GM20431 (cell line): ENCODE data around the gene ATG10.
"Not testable (repeated sequence)": the region's sequence is repeated elsewhere in the genome, so short reads cannot be mapped to it uniquely, and the experiment has no call there.

ENCODE experiments used
- in situ Hi-C: fragments of 300-500 bp; cut with MseI, MboI; formaldehyde crosslinking; loops from one replicate; pipeline ENCODE4 v1.15.0; 2020; ENCODE audit warnings: low sequenced_read_pairs; ENCODE audit not compliant: unreplicated experiment

Gene ATG10

GRCh38 chr5:82107267-82107666 lies 135.4 kb downstream of the ATG10 start:
- in situ Hi-C loops: no loop called here

GRCh38 chr5:82109013-82109412 lies 137.2 kb downstream of the ATG10 start:
- in situ Hi-C loops: no loop called here

- in situ Hi-C loops: not testable (repeated sequence)
Measured at GRCh38 chr5:82109915-82110314, 138.1 kb downstream of the ATG10 start.

GRCh38 chr5:82111191-82111590 lies 139.4 kb downstream of the ATG10 start:
- in situ Hi-C loops: no loop called here

GRCh38 chr5:82115858-82116257 lies 144.0 kb downstream of the ATG10 start:
- in situ Hi-C loops: no loop called here

GRCh38 chr5:82119889-82120288 lies 148.1 kb downstream of the ATG10 start:
- in situ Hi-C loops: no loop called here

GRCh38 chr5:82129723-82130285 lies 158.0 kb downstream of the ATG10 start:
- in situ Hi-C loops: no loop called here

GRCh38 chr5:82130602-82131001 lies 158.8 kb downstream of the ATG10 start:
- in situ Hi-C loops: no loop called here

GRCh38 chr5:82137205-82137604 lies 165.4 kb downstream of the ATG10 start:
- in situ Hi-C loops: no loop called here

GRCh38 chr5:82139837-82140236 lies 168.0 kb downstream of the ATG10 start:
- in situ Hi-C loops: not testable (repeated sequence)

- in situ Hi-C loops: no loop called here
Measured at GRCh38 chr5:82142217-82142841, 170.5 kb downstream of the ATG10 start.

- in situ Hi-C loops: no loop called here
Measured at GRCh38 chr5:82142928-82143577, 171.2 kb downstream of the ATG10 start.

GRCh38 chr5:82147860-82148573 lies 176.2 kb downstream of the ATG10 start:
- in situ Hi-C loops: no loop called here

- in situ Hi-C loops: no loop called here
Measured at GRCh38 chr5:82149434-82149833, 177.6 kb downstream of the ATG10 start.

- in situ Hi-C loops: no loop called here
Measured at GRCh38 chr5:82150559-82150958, 178.7 kb downstream of the ATG10 start.

GRCh38 chr5:82151204-82151603 lies 179.4 kb downstream of the ATG10 start:
- in situ Hi-C loops: no loop called here

GRCh38 chr5:82151662-82152061 lies 179.8 kb downstream of the ATG10 start:
- in situ Hi-C loops: no loop called here

- in situ Hi-C loops: no loop called here
Measured at GRCh38 chr5:82152978-82153481, 181.2 kb downstream of the ATG10 start.

GRCh38 chr5:82154776-82155175 lies 183.0 kb downstream of the ATG10 start:
- in situ Hi-C loops: no loop called here

GRCh38 chr5:82155305-82155704 lies 183.5 kb downstream of the ATG10 start:
- in situ Hi-C loops: no loop called here

GRCh38 chr5:82156874-82157273 lies 185.1 kb downstream of the ATG10 start:
- in situ Hi-C loops: no loop called here
